ENCODE measurements around the gene NUCKS1.

- TF ChIP-seq CTCF (conservative IDR thresholded peaks at IDR 0.05 in 1 of 2, IDR thresholded peaks at IDR 0.05 in 1 of 2; ENCODE audit: low read depth in 1 of 2, low read length in 2 of 2) (no peak), EZH2 (IDR thresholded peaks at IDR 0.05; ENCODE audit: low read length, missing control alignments) (no peak)
These were observed 45.1 kb downstream of the NUCKS1 start for GRCh38 chr1:205704903-205705302.

Data from fibroblast of lung (primary cell).